ENCODE data around the gene FCHSD2.

GRCh38 chr11:72912253-72912652 is 229.9 kb downstream of the FCHSD2 start:
- TF ChIP-seq CTCF (IDR thresholded peaks at IDR 0.05), result no peak
- no peak for TF ChIP-seq EZH2 (IDR thresholded peaks at IDR 0.05; ENCODE audit: borderline replicate concordance, insufficient read depth, low read depth, low read length, poor library complexity, severe bottlenecking)

Measured in B cell (primary cell).